DND-41 (cell line): Measurements from ENCODE around the gene MARCHF10.

Experiments
- ATAC-seq: fragments of 200-7000 bp; cut with Tn5 transposase; 3 replicates; pipeline ENCODE4 v1.9.1; 2021; ENCODE audit warnings: low read depth; ENCODE audit not compliant: insufficient read depth
- DNase-seq: peaks from one replicate; pipeline ENCODE4 v3.0.0-alpha.2; 2020
- H2AFZ ChIP-seq: 2 replicates; pipeline ENCODE4 v1.6.0; 2012; ENCODE audit warnings: low read depth, low read length
- H3K27ac ChIP-seq: 2 replicates; pipeline ENCODE4 v1.5.1; 2012; ENCODE audit warnings: low read length, inconsistent platforms
- H3K27me3 ChIP-seq: fragments of 200-600 bp; sonication (generic); 2 replicates; pipeline ENCODE4 v1.6.0; 2012; ENCODE audit warnings: low read length, mild to moderate bottlenecking, inconsistent platforms; ENCODE audit not compliant: insufficient read depth, poor library complexity
- H3K36me3 ChIP-seq: 2 replicates; pipeline ENCODE4 v1.5.1; 2012; ENCODE audit warnings: low read length, inconsistent platforms; ENCODE audit not compliant: insufficient read depth
- H3K4me1 ChIP-seq: 2 replicates; pipeline ENCODE4 v1.5.1; 2012; ENCODE audit warnings: mild to moderate bottlenecking, low read length; ENCODE audit not compliant: insufficient read depth
- H3K4me2 ChIP-seq: 2 replicates; pipeline ENCODE4 v1.6.0; 2012; ENCODE audit warnings: mild to moderate bottlenecking, moderate library complexity, low read length, inconsistent platforms; ENCODE audit not compliant: insufficient read depth
- H3K4me3 ChIP-seq, 2 experiments: fragments of 200-600 bp in 1 of 2; shearing (Covaris generic) in 1 of 2; 2 replicates each; pipeline ENCODE4 v1.5.1; 2012 to 2016; ENCODE audit warnings: inconsistent platforms in 2 of 2, low read length in 2 of 2, mild to moderate bottlenecking in 2 of 2, low read depth in 1 of 2, moderate library complexity in 1 of 2
- H3K79me2 ChIP-seq: 2 replicates; pipeline ENCODE4 v1.6.0; 2012; ENCODE audit warnings: low read length, inconsistent platforms; ENCODE audit not compliant: insufficient read depth
- H3K9ac ChIP-seq: 2 replicates; pipeline ENCODE4 v1.6.0; 2012; ENCODE audit warnings: low read depth, mild to moderate bottlenecking, inconsistent platforms, low read length, moderate library complexity
- H3K9me3 ChIP-seq: 2 replicates; pipeline ENCODE4 v1.5.1; 2012; ENCODE audit warnings: low read length, moderate library complexity, mild to moderate bottlenecking, inconsistent platforms; ENCODE audit not compliant: insufficient read depth, severe bottlenecking
- H4K20me1 ChIP-seq: 2 replicates; pipeline ENCODE4 v1.6.0; 2012; ENCODE audit warnings: low read length; ENCODE audit not compliant: insufficient read depth
- CTCF ChIP-seq: IDR thresholded peaks from 2 replicates; pipeline ENCODE4 v1.5.1; 2012; ENCODE audit warnings: borderline replicate concordance, low read length, moderate library complexity, mild to moderate bottlenecking; ENCODE audit not compliant: poor library complexity, severe bottlenecking; ENCODE audit errors: extremely low read depth
- EZH2 ChIP-seq: IDR thresholded peaks from 3 replicates; pipeline ENCODE4 v1.6.1; 2012; ENCODE audit warnings: borderline replicate concordance, low read depth, mild to moderate bottlenecking, moderate library complexity, low read length, inconsistent platforms; ENCODE audit not compliant: severe bottlenecking

Gene MARCHF10

DNA sequence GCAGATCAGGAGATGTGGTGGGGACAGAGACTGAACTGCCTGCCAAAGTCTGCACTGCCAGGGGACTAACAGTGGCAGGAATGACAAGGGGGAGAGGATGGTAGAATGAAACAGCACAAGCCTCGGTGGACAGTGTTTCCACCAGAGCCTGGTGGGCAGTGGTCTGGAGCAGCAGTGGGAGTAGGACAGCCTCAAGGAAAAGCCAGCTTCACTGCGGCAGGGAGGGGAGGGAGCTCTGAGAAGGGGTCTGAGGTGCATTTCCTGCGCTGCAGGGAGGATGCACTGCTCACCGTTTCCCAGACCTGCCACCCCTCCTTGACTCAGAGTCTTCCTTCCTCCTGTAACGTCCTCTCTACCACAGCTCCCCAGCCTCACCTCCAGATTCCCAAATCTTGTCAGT is 33.8 kb downstream of the MARCHF10 start:
- H3K27me3 ChIP-seq, result no peaks in the 10 kb centered on the region
- no peak overlapping the region for H2AFZ ChIP-seq

GRCh38 chr17:62767997-62768396 is 40.1 kb downstream of the MARCHF10 start:
- ATAC-seq, result no peak
- Histone ChIP-seq H3K4me1 (no peaks in the 10 kb centered on the region), H3K9ac (no peak overlapping the region), H3K36me3 (no peaks in the 10 kb centered on the region), H3K27ac (no peak overlapping the region), H4K20me1 (no peaks in the 10 kb centered on the region), H3K9me3 (no peaks in the 10 kb centered on the region), H2AFZ (no peak overlapping the region), H3K27me3 (no peaks in the 10 kb centered on the region), H3K4me2 (no peak overlapping the region), H3K79me2 (no peaks in the 10 kb centered on the region), H3K4me3 (no peak overlapping the region)
- TF ChIP-seq CTCF, result no peak
- no peak for TF ChIP-seq EZH2
- DNase-seq, result no peak

More for the DNA sequence above, 33.8 kb downstream of the MARCHF10 start:
- H3K4me3 ChIP-seq, result no peak overlapping the region
- ATAC-seq (no peak), DNase-seq (no peak)
- TF ChIP-seq CTCF (no peak), EZH2 (no peak)
- H4K20me1 ChIP-seq, result no peaks in the 10 kb centered on the region
- H3K79me2 ChIP-seq, result no peaks in the 10 kb centered on the region
- no peaks in the 10 kb centered on the region for H3K36me3 ChIP-seq
- no peaks in the 10 kb centered on the region for H3K9me3 ChIP-seq
- no peak overlapping the region for H3K9ac ChIP-seq
- H3K4me2 ChIP-seq, result no peak overlapping the region
- no peak overlapping the region for H3K27ac ChIP-seq
- H3K4me1 ChIP-seq, result no peaks in the 10 kb centered on the region

GRCh38 chr17:62765351-62765750 is 42.8 kb downstream of the MARCHF10 start:
- Histone ChIP-seq H3K9me3 (no peaks in the 10 kb centered on the region), H4K20me1 (no peaks in the 10 kb centered on the region), H3K9ac (no peak overlapping the region), H2AFZ (no peak overlapping the region), H3K4me3 (no peak overlapping the region), H3K27me3 (no peaks in the 10 kb centered on the region), H3K79me2 (no peaks in the 10 kb centered on the region), H3K4me2 (no peak overlapping the region), H3K27ac (no peak overlapping the region), H3K4me1 (no peaks in the 10 kb centered on the region), H3K36me3 (no peaks in the 10 kb centered on the region)
- no peak for TF ChIP-seq EZH2
- no peak for TF ChIP-seq CTCF
- DNase-seq (no peak), ATAC-seq (no peak)
